Upper lobe of left lung (tissue), 6 donors: Measurements from ENCODE around the gene ZNF778. TPM values are rescaled to one million over a fixed set of nuclear protein-coding genes. Genes with fewer than 3 reads are reported as not detected.

Experiments used
- ATAC-seq, 2 donors: fragments of 200-7000 bp; cut with Tn5 transposase; one replicate each; pipeline ENCODE4 v1.9.1; 2022; ENCODE audit warnings: mild to moderate bottlenecking in 2 of 2, moderate library complexity in 2 of 2; ENCODE audit not compliant: low FRiP score in 2 of 2
- DNase-seq, 2 donors: peaks; one replicate each; pipeline ENCODE4 v3.0.0-alpha.2; 2019 to 2020
- H3K27ac ChIP-seq, 4 donors: fragments of 200-600 bp; sonication (generic); one replicate each; pipeline ENCODE4 v1.5.1; 2016 to 2019
- H3K27me3 ChIP-seq, 4 donors: fragments of 200-600 bp; sonication (generic); one replicate each; pipeline ENCODE4 v1.5.1; 2017 to 2019
- H3K36me3 ChIP-seq, 4 donors: fragments of 200-600 bp; sonication (generic); one replicate each; pipeline ENCODE4 v1.5.1; 2016 to 2019
- H3K4me1 ChIP-seq, 4 donors: fragments of 200-600 bp; sonication (generic); one replicate each; pipeline ENCODE4 v1.5.1; 2018 to 2019
- H3K4me3 ChIP-seq, 4 donors: fragments of 200-600 bp; sonication (generic); one replicate each; pipeline ENCODE4 v1.5.1; 2017 to 2019; ENCODE audit warnings: mild to moderate bottlenecking in 2 of 4, moderate library complexity in 1 of 4
- H3K9me3 ChIP-seq, 4 donors: fragments of 200-600 bp; sonication (generic); one replicate each; pipeline ENCODE4 v1.5.1; 2018 to 2019
- EP300 ChIP-seq, 4 donors: sonication (generic); formaldehyde crosslinking; IDR thresholded peaks; one replicate each; pipeline ENCODE4 v1.5.1; 2017; ENCODE audit warnings: antibody characterized with exemption in 4 of 4, control low read depth in 2 of 4
- POLR2A ChIP-seq, 4 donors: fragments of 450-650 bp; IDR thresholded peaks; one replicate each; pipeline ENCODE4 v1.5.1; 2016 to 2017; ENCODE audit warnings: antibody characterized with exemption in 4 of 4, mild to moderate bottlenecking in 2 of 4
- POLR2AphosphoS5 ChIP-seq, 2 donors: sonication (generic); formaldehyde crosslinking; IDR thresholded peaks; one replicate each; pipeline ENCODE4 v1.5.1; 2017; ENCODE audit warnings: antibody characterized with exemption in 2 of 2
- WGBS, 2 donors: methylation state at CpG; one replicate each; pipeline ENCODE4 v1.1.5; 2017 to 2018; 5-methylcytosine and 5-hydroxymethylcytosine counted together
- total RNA-seq, 6 donors: library from RNA; depleted of rRNA in 4 of 6; stranded (reverse); fragments of >200 nt in 4 of 6; gene quantifications; one replicate each; pipeline versions ENCODE4 v1.1.0 to v1.2.1, GENCODE V29; 2016 to 2021
- TF ChIP-seq, protein P1 (sequence below), 6 experiments: fragments of 450-650 bp in 4 of 6; fragments of 200-600 bp in 2 of 6; sonication (generic) in 2 of 6; IDR thresholded peaks; one replicate each; pipeline ENCODE4 v1.5.1; 2016 to 2019; ENCODE audit warnings: antibody characterized with exemption in 6 of 6
- donor health status: DM: no; HTN: no; CAD: no; lungs with moderate emphysema.
- donor health status: DM: no; HTN: yes; CAD: no; lungs with severe emphysema.

Gene ZNF778
- total RNA-seq, 6 donors from 2014 or later: 12.3 to 50.1 (median 17.7) TPM

DNA sequence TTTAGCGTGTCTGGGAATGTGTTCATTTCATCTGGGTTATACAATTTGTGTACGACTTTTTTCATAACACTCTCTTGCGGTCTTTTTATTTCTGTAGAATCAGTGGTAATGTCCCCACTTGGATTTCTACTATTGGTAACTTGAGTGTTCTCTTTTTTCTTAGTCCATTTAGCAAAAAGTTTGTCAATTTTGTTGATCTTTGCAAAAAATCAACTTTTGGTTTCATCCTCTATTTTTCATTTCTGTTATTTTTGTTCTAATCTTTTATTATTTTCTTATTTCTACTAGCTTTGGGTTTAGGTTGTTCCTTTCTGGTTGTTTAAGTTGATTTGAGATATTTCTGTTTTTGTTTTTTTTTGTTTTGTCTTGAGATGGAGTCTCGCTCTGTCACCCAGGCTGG lies 9.5 kb upstream of the ZNF778 start:
- ATAC-seq (no peak), DNase-seq (no peak)
- H3K36me3 ChIP-seq: no peaks in the 10 kb centered on the region
- H3K9me3 ChIP-seq: no peaks in the 10 kb centered on the region
- no peak overlapping the region for H3K4me3 ChIP-seq
- no peaks in the 10 kb centered on the region for H3K4me1 ChIP-seq
- peaks cover 0 to 4% (median 0%) of the 10 kb centered on the region in 4 donors for H3K27me3 ChIP-seq
- no peak for TF ChIP-seq POLR2AphosphoS5 (IDR thresholded peaks at IDR 0.05)
- TF ChIP-seq, protein P1, sequence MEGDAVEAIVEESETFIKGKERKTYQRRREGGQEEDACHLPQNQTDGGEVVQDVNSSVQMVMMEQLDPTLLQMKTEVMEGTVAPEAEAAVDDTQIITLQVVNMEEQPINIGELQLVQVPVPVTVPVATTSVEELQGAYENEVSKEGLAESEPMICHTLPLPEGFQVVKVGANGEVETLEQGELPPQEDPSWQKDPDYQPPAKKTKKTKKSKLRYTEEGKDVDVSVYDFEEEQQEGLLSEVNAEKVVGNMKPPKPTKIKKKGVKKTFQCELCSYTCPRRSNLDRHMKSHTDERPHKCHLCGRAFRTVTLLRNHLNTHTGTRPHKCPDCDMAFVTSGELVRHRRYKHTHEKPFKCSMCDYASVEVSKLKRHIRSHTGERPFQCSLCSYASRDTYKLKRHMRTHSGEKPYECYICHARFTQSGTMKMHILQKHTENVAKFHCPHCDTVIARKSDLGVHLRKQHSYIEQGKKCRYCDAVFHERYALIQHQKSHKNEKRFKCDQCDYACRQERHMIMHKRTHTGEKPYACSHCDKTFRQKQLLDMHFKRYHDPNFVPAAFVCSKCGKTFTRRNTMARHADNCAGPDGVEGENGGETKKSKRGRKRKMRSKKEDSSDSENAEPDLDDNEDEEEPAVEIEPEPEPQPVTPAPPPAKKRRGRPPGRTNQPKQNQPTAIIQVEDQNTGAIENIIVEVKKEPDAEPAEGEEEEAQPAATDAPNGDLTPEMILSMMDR (IDR thresholded peaks at IDR 0.05): no peak
- TF ChIP-seq EP300 (IDR thresholded peaks at IDR 0.05): no peak
- no peak for TF ChIP-seq POLR2A (IDR thresholded peaks at IDR 0.05)
- H3K27ac ChIP-seq: no peak overlapping the region
- WGBS, 2 donors: 92 to 94% methylated on average over 4 of the region's 4 CpGs

DNA sequence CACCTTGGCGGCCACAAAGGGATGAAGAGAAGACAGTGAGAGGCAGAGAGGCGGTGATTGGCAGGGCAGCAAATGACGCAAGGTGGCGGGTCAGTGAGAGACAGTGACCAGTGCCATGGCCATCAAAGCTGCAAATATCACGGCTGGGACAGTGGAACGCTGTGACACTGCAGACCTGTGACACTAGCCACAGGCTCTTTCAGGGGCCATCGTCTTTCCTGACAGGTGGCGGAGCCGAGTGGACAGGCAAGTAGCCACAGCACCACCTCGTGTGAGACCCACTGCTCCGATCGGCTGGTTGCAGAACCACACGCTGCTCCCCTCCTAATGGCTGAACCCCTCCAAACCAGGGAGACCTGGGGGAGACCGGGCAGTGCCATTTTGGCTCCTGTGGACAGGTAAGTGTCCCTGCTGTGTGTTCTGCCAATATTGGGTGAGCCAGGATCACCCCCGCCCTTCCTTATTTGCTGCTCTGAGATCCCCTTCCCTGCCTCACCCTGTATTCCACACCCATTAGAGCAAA lies 7.9 kb upstream of the ZNF778 start:
- H3K27ac ChIP-seq: no peak overlapping the region
- H3K9me3 ChIP-seq: no peaks in the 10 kb centered on the region
- H3K27me3 ChIP-seq: no peaks in the 10 kb centered on the region
- WGBS, 2 donors: 71 to 85% methylated on average over 6 to 15 of the region's 15 CpGs
- H3K4me3 ChIP-seq: no peak overlapping the region
- no peaks in the 10 kb centered on the region for H3K36me3 ChIP-seq
- TF ChIP-seq, protein P1 (IDR thresholded peaks at IDR 0.05): no peak
- TF ChIP-seq POLR2A (IDR thresholded peaks at IDR 0.05): no peak
- no peak for TF ChIP-seq POLR2AphosphoS5 (IDR thresholded peaks at IDR 0.05)
- TF ChIP-seq EP300 (IDR thresholded peaks at IDR 0.05): no peak
- H3K4me1 ChIP-seq: no peaks in the 10 kb centered on the region
- ATAC-seq: peak in 1 of 2 donors; percentile 49
- no peak for DNase-seq

DNA sequence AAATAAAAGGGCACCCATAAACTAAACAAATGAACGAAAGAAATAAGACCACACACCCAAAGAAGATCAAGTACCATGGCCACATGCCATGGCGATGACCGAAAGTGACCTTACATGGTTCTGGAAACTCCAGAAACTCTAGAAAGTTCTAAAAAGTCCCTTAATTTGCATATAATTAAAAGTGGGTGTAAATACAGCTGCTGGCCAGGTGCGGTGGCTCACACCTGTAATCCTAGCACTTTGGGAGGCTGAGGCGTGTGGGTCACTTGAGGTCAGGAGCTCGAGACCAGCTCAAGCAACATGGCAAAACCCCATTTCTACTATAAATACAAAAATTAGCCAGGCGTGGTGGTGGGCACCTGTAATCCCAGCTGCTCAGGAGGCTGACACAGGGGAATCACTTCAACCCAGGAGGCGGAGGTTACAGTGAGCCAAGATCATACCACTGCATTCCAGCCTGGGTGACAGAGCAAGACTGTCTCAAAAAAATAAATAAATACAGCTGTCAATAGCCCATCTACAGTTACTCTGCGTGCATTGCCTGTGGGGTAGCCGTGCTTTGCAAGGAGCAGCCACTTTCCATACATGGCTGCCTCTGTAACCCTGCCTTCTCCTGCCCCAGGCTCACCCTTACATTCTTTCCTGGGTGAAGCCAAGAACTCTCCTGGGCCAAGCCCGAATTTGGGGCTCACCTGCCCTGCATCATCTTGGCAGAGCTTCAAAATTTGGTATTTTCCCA lies 7.2 kb upstream of the ZNF778 start:
- H3K4me3 ChIP-seq: no peak overlapping the region
- no peaks in the 10 kb centered on the region for H3K9me3 ChIP-seq
- WGBS, 2 donors: 75% methylated on average over 11 of the region's 11 CpGs
- no peaks in the 10 kb centered on the region for H3K36me3 ChIP-seq
- H3K4me1 ChIP-seq: peaks cover 0 to 2% (median 0%) of the 10 kb centered on the region in 4 donors
- ATAC-seq (no peak), DNase-seq (no peak)
- no peaks in the 10 kb centered on the region for H3K27me3 ChIP-seq
- no peak overlapping the region for H3K27ac ChIP-seq
- TF ChIP-seq EP300 (IDR thresholded peaks at IDR 0.05) (no peak), POLR2A (IDR thresholded peaks at IDR 0.05) (no peak), POLR2AphosphoS5 (IDR thresholded peaks at IDR 0.05) (no peak)
- TF ChIP-seq, protein P1 (IDR thresholded peaks at IDR 0.05): no peak

DNA sequence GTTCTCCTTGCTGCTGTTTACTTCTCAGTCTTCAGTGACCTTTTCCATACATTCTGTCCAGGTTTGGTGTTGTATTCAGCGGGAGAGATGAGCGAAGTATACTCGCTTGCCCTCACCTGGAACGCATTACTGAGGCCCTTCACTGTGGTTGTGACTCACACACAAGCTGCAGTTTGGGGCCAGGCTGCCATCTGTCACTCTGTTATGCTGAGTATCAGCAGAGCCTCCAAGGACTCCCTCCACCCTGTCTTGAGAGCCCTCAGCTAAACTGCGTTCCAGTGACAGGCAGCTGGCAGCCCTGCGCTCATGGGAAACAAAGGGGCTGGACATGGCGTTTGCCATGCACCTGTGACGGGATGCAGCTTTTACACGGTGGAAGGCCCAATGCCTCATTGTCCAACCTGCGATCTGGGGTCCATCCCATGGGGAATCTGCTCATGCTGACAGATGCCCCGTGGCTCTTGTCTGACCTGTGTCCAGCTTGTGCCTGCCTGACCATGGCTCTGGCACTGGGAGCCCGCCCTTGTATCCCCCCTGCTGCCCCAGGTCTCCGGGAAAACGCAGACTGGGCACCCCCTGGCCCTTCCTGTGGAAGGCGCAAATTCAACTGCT lies 6.5 kb upstream of the ZNF778 start:
- WGBS, 2 donors: 70 to 75% methylated on average over 13 to 15 of the region's 15 CpGs
- no peak overlapping the region for H3K4me3 ChIP-seq
- H3K4me1 ChIP-seq: peaks cover 0 to 8% (median 2%) of the 10 kb centered on the region in 4 donors
- ATAC-seq (no peak), DNase-seq (no peak)
- no peak overlapping the region for H3K27ac ChIP-seq
- no peaks in the 10 kb centered on the region for H3K9me3 ChIP-seq
- TF ChIP-seq, protein P1 (IDR thresholded peaks at IDR 0.05): no peak
- TF ChIP-seq EP300 (IDR thresholded peaks at IDR 0.05) (no peak), POLR2AphosphoS5 (IDR thresholded peaks at IDR 0.05) (no peak), POLR2A (IDR thresholded peaks at IDR 0.05) (no peak)
- no peaks in the 10 kb centered on the region for H3K36me3 ChIP-seq
- H3K27me3 ChIP-seq: no peaks in the 10 kb centered on the region
